Sigmoid colon (tissue), 7 donors: ENCODE data around the gene CCDC57. TPM values are rescaled to one million over a fixed set of nuclear protein-coding genes. Genes with fewer than 3 reads are reported as not detected.

Experiments
- DNase-seq: peaks from one replicate; pipeline ENCODE4 v3.0.0-alpha.2; 2019
- H3K27ac ChIP-seq, 4 donors: fragments of 200-600 bp; sonication (generic); one replicate each; pipeline ENCODE4 v1.5.1; 2016 to 2019; ENCODE audit warnings: mild to moderate bottlenecking in 1 of 4
- H3K27me3 ChIP-seq, 3 donors: fragments of 200-600 bp; sonication (generic); one replicate each; pipeline ENCODE4 v1.5.1; 2019; ENCODE audit warnings: mild to moderate bottlenecking in 1 of 3
- H3K36me3 ChIP-seq, 4 donors: fragments of 200-600 bp; sonication (generic); one replicate each; pipeline ENCODE4 v1.5.1; 2016 to 2019
- H3K4me1 ChIP-seq, 4 donors: fragments of 200-600 bp; sonication (generic); one replicate each; pipeline ENCODE4 v1.5.1; 2017 to 2019
- H3K4me3 ChIP-seq, 4 donors: fragments of 200-600 bp; sonication (generic); one replicate each; pipeline ENCODE4 v1.5.1; 2017 to 2019; ENCODE audit warnings: mild to moderate bottlenecking in 2 of 4, moderate library complexity in 1 of 4
- H3K9me3 ChIP-seq, 4 donors: fragments of 200-600 bp in 3 of 4; sonication (generic) in 3 of 4; one replicate each; pipeline versions ENCODE4 v1.5.1 to v1.6.1; 2013 to 2019
- EP300 ChIP-seq, 4 donors: sonication (generic); formaldehyde crosslinking; IDR thresholded peaks; one replicate each; pipeline ENCODE4 v1.6.1; 2017; ENCODE audit warnings: antibody characterized with exemption in 4 of 4
- POLR2AphosphoS5 ChIP-seq, 4 donors: sonication (generic); formaldehyde crosslinking; IDR thresholded peaks; one replicate each; pipeline ENCODE4 v1.6.1; 2017; ENCODE audit warnings: antibody characterized with exemption in 4 of 4
- WGBS, 2 donors: extraction: QIAGEN DNeasy Blood & Tissue Kit; methylation state at CpG; one replicate each; pipeline ENCODE4 v1.1.7; 2013; 5-methylcytosine and 5-hydroxymethylcytosine counted together
- intact Hi-C: fragments of 100-400 bp; cut with DNase I; formaldehyde crosslinking; loops from one replicate; pipeline ENCODE4 v1.15.1; 2023
- polyA plus RNA-seq, 3 donors: library from polyadenylated mRNA; stranded (reverse); fragments of 200-250 nt; gene quantifications; one replicate each; pipeline ENCODE4 v1.2.3, GENCODE V29; 2013
- total RNA-seq, 4 donors: library from RNA; depleted of rRNA; stranded (reverse); fragments of >200 nt; gene quantifications; one replicate each; pipeline ENCODE4 v1.1.0, GENCODE V29; 2016
- donor health status: healthy with polysubstance abuse.
- donor health status: Bipolar disorder and iron deficiency.
- donor health status: healthy.

CCDC57 gene
- total and polyA plus RNA-seq, 7 donors = 13.3 to 47.8 (median 24.4) TPM

DNA sequence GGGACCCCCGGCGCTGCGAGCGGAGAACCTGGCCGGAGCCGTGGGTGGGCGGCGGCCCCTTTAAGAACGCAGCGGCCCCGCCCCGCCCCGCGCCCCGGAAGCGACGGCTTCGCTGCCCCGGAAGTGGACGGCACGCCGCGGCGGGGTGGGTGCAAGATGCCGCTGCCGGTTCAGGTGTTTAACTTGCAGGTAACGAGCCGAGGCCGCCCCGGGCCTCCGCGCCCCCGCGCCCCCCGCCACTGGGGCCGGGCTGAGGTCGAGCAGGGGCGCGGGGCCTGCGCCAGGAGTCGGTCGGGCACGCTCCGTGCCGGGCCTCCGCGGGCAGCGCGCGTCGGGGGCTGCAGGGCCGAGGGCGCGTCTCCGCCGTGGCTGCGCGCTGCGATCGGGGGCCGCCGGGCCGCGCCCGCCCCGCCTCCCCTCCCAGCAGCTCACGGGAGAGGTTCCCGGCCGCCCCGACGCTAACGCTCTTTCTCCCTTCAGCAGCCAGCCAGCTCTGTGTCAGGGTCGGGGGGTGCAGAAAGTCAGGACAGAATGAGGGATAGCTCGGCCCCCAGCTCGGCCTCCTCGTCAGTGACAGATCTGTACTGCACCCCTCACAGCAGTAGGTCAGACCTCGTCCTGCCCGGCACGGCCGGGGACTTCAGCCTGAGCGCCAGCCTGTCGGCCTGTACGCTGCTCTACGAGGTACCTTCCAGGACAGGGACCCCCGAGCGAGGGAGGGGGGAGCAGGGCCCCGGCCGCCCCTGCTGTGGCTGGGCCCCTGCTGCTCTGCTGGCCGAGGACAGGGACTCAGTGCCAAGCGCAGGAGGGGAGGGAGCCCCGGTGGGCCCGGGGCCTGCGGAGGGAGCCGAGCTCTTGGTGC is 160.6 kb downstream of the CCDC57 start, which contains the start of the genes GPS1 and RFNG:
Gene GPS1 (plus strand): TSS at position 123 of the 862 bp plus-strand sequence. CDS start 34 bp downstream, at position 157.
Gene RFNG (minus strand): TSS at position 36 of the 862 bp plus-strand sequence. CDS start 45 bp downstream, outside the sequence.
- peak within 1 kb of the TSS; percentile 61 to 90 (median 86) for H3K4me3 ChIP-seq
- peaks cover 0 to 38% (median 35%) of the 10 kb centered on the region in 4 donors for H3K4me1 ChIP-seq
- peak; percentile 84 for DNase-seq
- WGBS, 2 donors = 1% methylated on average over 94 of the region's 94 CpGs
- no peaks in the 10 kb centered on the region for H3K27me3 ChIP-seq
- intact Hi-C loops = no loop called here
- no peaks in the 10 kb centered on the region for H3K9me3 ChIP-seq
- H3K27ac ChIP-seq = peak within 1 kb of the TSS; percentile 55 to 84 (median 72)
- TF ChIP-seq POLR2AphosphoS5 (IDR thresholded peaks at IDR 0.05) = peak; percentile 22 to 83 (median 62)
- no peak for TF ChIP-seq EP300 (IDR thresholded peaks at IDR 0.05)
- peaks cover 24 to 72% (median 29%) of the 10 kb centered on the region in 4 donors for H3K36me3 ChIP-seq

Other genes starting within 250 kb of the CCDC57 start
- gene ASPSCR1, start 235.2 kb downstream of the CCDC57 start, total RNA-seq = 10 to 100 TPM in 3 of 4 donors, 1 to 10 TPM in 1; 9.3 to 27.7 (median 19.3) TPM
- gene ASPSCR1, start 235.2 kb downstream of the CCDC57 start, polyA plus RNA-seq = 10 to 100 TPM; 23.4 to 35.9 (median 25.8) TPM
- 100 to 1,000 TPM in 3 of 4 donors, 10 to 100 TPM in 1; 78.4 to 164 (median 124) TPM for gene CENPX, start 190.0 kb downstream of the CCDC57 start, total RNA-seq
- gene CENPX, start 190.0 kb downstream of the CCDC57 start, polyA plus RNA-seq = 100 to 1,000 TPM; 249 to 273 (median 258) TPM
- 1 to 10 TPM; 5.3 to 8.8 (median 6.9) TPM for gene LRRC45, start 189.5 kb downstream of the CCDC57 start, total RNA-seq
- 10 to 100 TPM in 1 of 3 donors, 1 to 10 TPM in 2; 6.6 to 28.6 (median 6.7) TPM for gene LRRC45, start 189.5 kb downstream of the CCDC57 start, polyA plus RNA-seq
- 1 to 10 TPM in 3 of 4 donors, under 1 TPM in 1; 0.99 to 6.1 (median 2.8) TPM for gene RAC3, start 181.2 kb downstream of the CCDC57 start, total RNA-seq
- 10 to 100 TPM in 1 of 3 donors, 1 to 10 TPM in 1, under 1 TPM in 1; 0.60 to 11.8 (median 2.8) TPM for gene RAC3, start 181.2 kb downstream of the CCDC57 start, polyA plus RNA-seq
- 10 to 100 TPM; 44.3 to 94.8 (median 86.3) TPM for gene DCXR, start 175.1 kb downstream of the CCDC57 start, total RNA-seq
- gene DCXR, start 175.1 kb downstream of the CCDC57 start, polyA plus RNA-seq = 100 to 1,000 TPM; 130 to 163 (median 147) TPM
- 10 to 100 TPM; 31.7 to 37.4 (median 33.7) TPM for gene RFNG, start 161.0 kb downstream of the CCDC57 start, total RNA-seq
- gene RFNG, start 161.0 kb downstream of the CCDC57 start, polyA plus RNA-seq = 10 to 100 TPM; 13.6 to 38.6 (median 23.4) TPM
- 10 to 100 TPM; 64.6 to 75.4 (median 69.8) TPM for gene GPS1, start 160.9 kb downstream of the CCDC57 start, total RNA-seq
- 10 to 100 TPM; 67.3 to 83.6 (median 69.1) TPM for gene GPS1, start 160.9 kb downstream of the CCDC57 start, polyA plus RNA-seq
- gene DUS1L, start 147.0 kb downstream of the CCDC57 start, total RNA-seq = 10 to 100 TPM; 31.3 to 71.0 (median 54.2) TPM
- 100 to 1,000 TPM in 1 of 3 donors, 10 to 100 TPM in 2; 68.5 to 119 (median 84.2) TPM for gene DUS1L, start 147.0 kb downstream of the CCDC57 start, polyA plus RNA-seq
- 10 to 100 TPM; 12.7 to 44.2 (median 19.0) TPM for gene FASN, start 114.6 kb downstream of the CCDC57 start, total RNA-seq
- 100 to 1,000 TPM in 1 of 3 donors, 10 to 100 TPM in 2; 14.4 to 152 (median 15.3) TPM for gene FASN, start 114.6 kb downstream of the CCDC57 start, polyA plus RNA-seq
- gene SLC16A3, start 16.2 kb upstream of the CCDC57 start, total RNA-seq = 10 to 100 TPM in 3 of 4 donors, 1 to 10 TPM in 1; 9.6 to 19.7 (median 11.6) TPM
- gene SLC16A3, start 16.2 kb upstream of the CCDC57 start, polyA plus RNA-seq = 100 to 1,000 TPM in 1 of 3 donors, 10 to 100 TPM in 2; 10.8 to 140 (median 37.9) TPM
- gene CSNK1D, start 60.9 kb upstream of the CCDC57 start, total RNA-seq = 10 to 100 TPM; 45.1 to 61.2 (median 48.9) TPM
- 100 to 1,000 TPM in 1 of 3 donors, 10 to 100 TPM in 2; 55.9 to 142 (median 86.2) TPM for gene CSNK1D, start 60.9 kb upstream of the CCDC57 start, polyA plus RNA-seq
- 1 to 10 TPM in 2 of 4 donors, not detected in 2; 2.8 to 4.3 TPM for gene CD7, start 104.8 kb upstream of the CCDC57 start, total RNA-seq
- 10 to 100 TPM in 1 of 3 donors, 1 to 10 TPM in 1, under 1 TPM in 1; 0.60 to 38.3 (median 4.6) TPM for gene CD7, start 104.8 kb upstream of the CCDC57 start, polyA plus RNA-seq
- gene SECTM1, start 120.9 kb upstream of the CCDC57 start, total RNA-seq = 10 to 100 TPM in 2 of 4 donors, 1 to 10 TPM in 2; 8.4 to 56.9 (median 10.5) TPM
- 100 to 1,000 TPM in 1 of 3 donors, 10 to 100 TPM in 2; 64.3 to 105 (median 80.8) TPM for gene SECTM1, start 120.9 kb upstream of the CCDC57 start, polyA plus RNA-seq
- not detected for gene TEX19, start 146.4 kb upstream of the CCDC57 start, total RNA-seq
- gene TEX19, start 146.4 kb upstream of the CCDC57 start, polyA plus RNA-seq = under 1 TPM in 1 of 3 donors, not detected in 2; 0.04 TPM
- not detected for gene UTS2R, start 158.9 kb upstream of the CCDC57 start, total RNA-seq
- not detected for gene UTS2R, start 158.9 kb upstream of the CCDC57 start, polyA plus RNA-seq
- 10 to 100 TPM; 15.8 to 42.9 (median 24.0) TPM for gene HEXD, start 205.5 kb upstream of the CCDC57 start, total RNA-seq
- 10 to 100 TPM in 2 of 3 donors, 1 to 10 TPM in 1; 9.5 to 46.2 (median 16.2) TPM for gene HEXD, start 205.5 kb upstream of the CCDC57 start, polyA plus RNA-seq
- 10 to 100 TPM; 14.1 to 28.2 (median 22.1) TPM for gene OGFOD3, start 205.7 kb upstream of the CCDC57 start, total RNA-seq
- gene OGFOD3, start 205.7 kb upstream of the CCDC57 start, polyA plus RNA-seq = 10 to 100 TPM in 1 of 3 donors, 1 to 10 TPM in 2; 6.0 to 23.4 (median 6.9) TPM
- gene CYBC1, start 237.9 kb upstream of the CCDC57 start, total RNA-seq = 10 to 100 TPM; 22.8 to 76.6 (median 46.7) TPM
- gene CYBC1, start 237.9 kb upstream of the CCDC57 start, polyA plus RNA-seq = 100 to 1,000 TPM in 1 of 3 donors, 10 to 100 TPM in 2; 25.8 to 116 (median 32.1) TPM
- 10 to 100 TPM; 34.6 to 50.4 (median 43.8) TPM for gene NARF, start 245.9 kb upstream of the CCDC57 start, total RNA-seq
- gene NARF, start 245.9 kb upstream of the CCDC57 start, polyA plus RNA-seq = 10 to 100 TPM; 29.4 to 65.8 (median 38.6) TPM